ENCODE data around the gene CNTN5.

DNA sequence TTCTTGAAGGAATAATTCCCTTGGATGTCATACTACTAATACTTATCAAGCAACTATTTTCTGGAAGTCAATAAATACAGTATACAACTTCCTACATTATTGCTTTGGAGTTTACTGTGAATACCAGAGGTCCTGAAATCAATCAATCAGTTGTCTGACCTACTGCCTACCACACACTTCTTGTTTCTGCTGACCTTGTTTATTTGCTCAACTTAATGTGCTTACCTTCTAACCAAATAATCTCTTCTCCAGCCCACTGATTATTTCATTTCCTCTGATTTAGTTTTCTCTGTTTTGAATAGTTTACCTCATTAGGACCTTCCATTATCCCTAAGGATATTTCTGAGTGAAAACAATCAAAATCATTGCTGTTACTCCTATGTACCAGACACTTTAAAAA is 1142.7 kb downstream of the CNTN5 start:
- TF ChIP-seq POLR2AphosphoS5 (IDR thresholded peaks at IDR 0.05) (no peak), CTCF (IDR thresholded peaks at IDR 0.05) (no peak), EP300 (IDR thresholded peaks at IDR 0.05) (no peak), POLR2A (IDR thresholded peaks at IDR 0.05) (no peak)

Measured in upper lobe of left lung (tissue), 4 donors.